WERI-Rb-1 (cell line): ENCODE data around the gene ZMAT5.

Experiments
- DNase-seq: peaks from one replicate; pipeline ENCODE4 v3.0.0-alpha.2; 2020
- H3K27ac ChIP-seq: fragments of 250-450 bp; sonication (Bioruptor Pico); 2 replicates; pipeline ENCODE4 v1.5.1; 2020; ENCODE audit warnings: mild to moderate bottlenecking, moderate library complexity
- H3K27me3 ChIP-seq: fragments of 250-450 bp; sonication (Bioruptor Pico); 2 replicates; pipeline ENCODE4 v1.5.1; 2021; ENCODE audit warnings: mild to moderate bottlenecking, low read depth, moderate library complexity; ENCODE audit not compliant: insufficient read depth, severe bottlenecking
- H3K36me3 ChIP-seq: fragments of 250-450 bp; sonication (Bioruptor Pico); 2 replicates; pipeline ENCODE4 v1.5.1; 2020; ENCODE audit warnings: mild to moderate bottlenecking, moderate library complexity
- H3K4me3 ChIP-seq: 2 replicates; pipeline ENCODE4 v1.5.1; 2011; ENCODE audit warnings: low read depth, mild to moderate bottlenecking, control low read depth, low read length
- H3K9me3 ChIP-seq: fragments of 250-450 bp; sonication (Bioruptor Pico); 2 replicates; pipeline ENCODE4 v1.5.1; 2021; ENCODE audit warnings: mild to moderate bottlenecking, moderate library complexity; ENCODE audit not compliant: severe bottlenecking
- TF ChIP-seq, protein P1 (sequence below): IDR thresholded peaks from 2 replicates; pipeline ENCODE4 v1.5.1; 2011; ENCODE audit warnings: low read depth, mild to moderate bottlenecking, control low read depth, inconsistent platforms, low read length

Gene ZMAT5

DNA sequence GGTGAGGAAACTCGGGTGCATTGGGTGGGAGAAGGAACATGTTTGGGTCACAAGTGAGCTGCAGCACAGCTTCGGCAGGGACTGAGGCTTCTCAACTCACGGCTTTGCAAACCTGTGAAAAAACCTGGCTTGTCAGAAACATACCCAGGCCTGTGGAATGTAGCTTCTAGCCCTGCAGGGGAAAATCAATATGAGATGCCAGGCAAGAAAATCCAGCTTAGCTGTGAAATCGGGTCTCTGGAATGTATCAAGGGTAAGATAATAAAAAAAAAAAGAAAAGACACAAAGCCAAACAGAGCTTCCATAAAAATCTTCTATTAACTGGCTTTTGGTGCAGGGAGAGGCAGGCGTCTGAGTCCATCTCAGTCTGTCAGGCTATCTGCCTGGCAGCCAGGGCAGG, 28.9 kb upstream of the ZMAT5 start:
- Histone ChIP-seq H3K27me3 (no peaks in the 10 kb centered on the region), H3K4me3 (no peak overlapping the region), H3K9me3 (no peaks in the 10 kb centered on the region), H3K27ac (no peak overlapping the region), H3K36me3 (peaks cover 45% of the 10 kb centered on the region)
- no peak for DNase-seq
- TF ChIP-seq, protein P1, sequence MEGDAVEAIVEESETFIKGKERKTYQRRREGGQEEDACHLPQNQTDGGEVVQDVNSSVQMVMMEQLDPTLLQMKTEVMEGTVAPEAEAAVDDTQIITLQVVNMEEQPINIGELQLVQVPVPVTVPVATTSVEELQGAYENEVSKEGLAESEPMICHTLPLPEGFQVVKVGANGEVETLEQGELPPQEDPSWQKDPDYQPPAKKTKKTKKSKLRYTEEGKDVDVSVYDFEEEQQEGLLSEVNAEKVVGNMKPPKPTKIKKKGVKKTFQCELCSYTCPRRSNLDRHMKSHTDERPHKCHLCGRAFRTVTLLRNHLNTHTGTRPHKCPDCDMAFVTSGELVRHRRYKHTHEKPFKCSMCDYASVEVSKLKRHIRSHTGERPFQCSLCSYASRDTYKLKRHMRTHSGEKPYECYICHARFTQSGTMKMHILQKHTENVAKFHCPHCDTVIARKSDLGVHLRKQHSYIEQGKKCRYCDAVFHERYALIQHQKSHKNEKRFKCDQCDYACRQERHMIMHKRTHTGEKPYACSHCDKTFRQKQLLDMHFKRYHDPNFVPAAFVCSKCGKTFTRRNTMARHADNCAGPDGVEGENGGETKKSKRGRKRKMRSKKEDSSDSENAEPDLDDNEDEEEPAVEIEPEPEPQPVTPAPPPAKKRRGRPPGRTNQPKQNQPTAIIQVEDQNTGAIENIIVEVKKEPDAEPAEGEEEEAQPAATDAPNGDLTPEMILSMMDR: no peak

DNA sequence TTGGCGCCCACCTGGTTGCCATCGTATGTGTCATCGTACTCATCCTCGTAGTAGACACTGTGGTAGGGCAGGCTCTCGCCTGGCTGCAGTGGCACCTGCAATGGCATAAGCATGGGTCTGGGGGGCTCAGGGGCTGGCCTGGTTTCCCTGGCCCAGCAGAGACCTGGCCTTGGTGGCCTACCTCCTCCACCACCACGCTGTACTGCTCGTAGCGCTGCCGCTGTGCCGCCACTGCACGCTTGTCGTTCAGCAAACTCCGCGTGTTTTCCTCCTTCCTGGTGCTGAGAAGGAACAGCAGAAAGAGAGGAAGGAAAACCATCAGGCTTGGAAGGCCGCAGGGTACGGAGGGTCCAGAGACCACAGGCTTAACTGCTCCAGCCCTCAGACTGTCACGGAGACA, 26.6 kb upstream of the ZMAT5 start:
- Histone ChIP-seq H3K27me3 (no peaks in the 10 kb centered on the region), H3K4me3 (no peak overlapping the region), H3K27ac (no peak overlapping the region), H3K36me3 (peaks cover 43% of the 10 kb centered on the region), H3K9me3 (no peaks in the 10 kb centered on the region)
- no peak for DNase-seq
- TF ChIP-seq, protein P1: no peak

DNA sequence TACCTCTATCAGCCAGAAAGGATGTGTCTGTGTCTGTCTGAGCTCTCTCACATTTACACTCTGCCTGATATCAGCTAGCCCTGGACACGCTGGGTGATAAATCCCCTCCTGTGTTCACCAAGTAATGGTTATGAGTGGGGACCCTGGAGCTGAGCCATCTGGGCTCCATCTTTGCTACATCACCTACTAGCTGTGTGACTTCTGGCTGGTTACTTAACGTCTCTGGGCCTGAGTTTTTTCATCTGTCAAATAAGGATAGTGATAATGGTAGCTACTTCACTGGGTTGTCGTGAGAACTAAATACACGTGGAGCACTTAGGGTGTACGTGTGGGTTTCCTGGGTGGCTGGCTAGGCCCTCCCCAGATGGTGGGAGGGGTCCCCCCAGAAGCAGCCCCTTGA, 23.3 kb upstream of the ZMAT5 start:
- Histone ChIP-seq H3K27ac (no peak overlapping the region), H3K36me3 (peaks cover 44% of the 10 kb centered on the region), H3K9me3 (no peaks in the 10 kb centered on the region), H3K4me3 (no peak overlapping the region), H3K27me3 (no peaks in the 10 kb centered on the region)
- no peak for DNase-seq
- TF ChIP-seq, protein P1: no peak

DNA sequence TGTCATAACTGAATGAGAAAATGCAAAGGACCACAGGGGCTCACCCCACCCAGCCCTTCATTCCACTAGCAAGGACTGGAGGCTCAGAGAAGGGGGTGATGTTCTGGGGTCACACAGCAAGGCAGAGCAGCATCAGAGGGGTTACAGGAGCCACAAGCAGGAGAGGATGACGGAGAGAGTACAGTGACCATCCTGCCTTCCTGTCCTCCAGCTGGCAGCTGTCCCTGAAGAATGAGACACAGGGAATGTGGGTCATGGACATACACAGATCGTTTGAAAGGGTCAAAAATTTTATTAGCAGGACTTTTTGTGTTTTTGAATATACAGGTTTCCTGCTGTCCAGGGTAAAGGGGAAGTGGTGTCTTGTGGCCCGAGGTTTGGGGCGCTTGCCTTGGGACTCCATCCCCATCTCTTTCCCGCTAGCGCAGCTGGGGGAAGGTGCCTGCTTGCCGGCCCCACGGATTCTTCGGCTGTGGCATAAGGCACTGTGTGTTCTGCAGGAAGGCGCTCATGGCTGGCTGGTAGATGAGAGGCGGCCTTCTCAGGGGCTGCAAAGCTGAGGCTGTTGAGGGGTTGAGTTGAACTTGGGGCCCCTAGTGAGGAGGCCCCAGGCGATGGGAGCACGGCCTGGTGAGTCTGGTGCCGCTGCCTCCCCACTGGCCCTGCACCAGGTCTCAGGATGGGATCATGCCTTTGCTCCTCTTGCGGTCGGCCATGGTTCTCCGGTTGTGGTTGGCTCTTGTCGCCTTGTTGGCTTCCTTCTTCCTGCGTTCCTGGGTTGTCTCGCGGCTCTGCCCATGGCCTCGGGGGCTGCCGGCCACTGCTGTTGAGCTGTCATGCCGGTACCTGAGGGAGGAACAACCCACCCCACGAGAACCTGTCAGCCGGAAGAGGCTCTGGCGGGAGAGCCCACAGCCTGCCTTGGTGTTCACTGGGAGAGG, 21.8 kb upstream of the ZMAT5 start:
- TF ChIP-seq, protein P1: no peak
- H3K36me3 ChIP-seq: peaks cover 44% of the 10 kb centered on the region
- DNase-seq: no peak
- no peak overlapping the region for H3K4me3 ChIP-seq
- H3K27me3 ChIP-seq: no peaks in the 10 kb centered on the region
- no peaks in the 10 kb centered on the region for H3K9me3 ChIP-seq
- no peak overlapping the region for H3K27ac ChIP-seq

DNA sequence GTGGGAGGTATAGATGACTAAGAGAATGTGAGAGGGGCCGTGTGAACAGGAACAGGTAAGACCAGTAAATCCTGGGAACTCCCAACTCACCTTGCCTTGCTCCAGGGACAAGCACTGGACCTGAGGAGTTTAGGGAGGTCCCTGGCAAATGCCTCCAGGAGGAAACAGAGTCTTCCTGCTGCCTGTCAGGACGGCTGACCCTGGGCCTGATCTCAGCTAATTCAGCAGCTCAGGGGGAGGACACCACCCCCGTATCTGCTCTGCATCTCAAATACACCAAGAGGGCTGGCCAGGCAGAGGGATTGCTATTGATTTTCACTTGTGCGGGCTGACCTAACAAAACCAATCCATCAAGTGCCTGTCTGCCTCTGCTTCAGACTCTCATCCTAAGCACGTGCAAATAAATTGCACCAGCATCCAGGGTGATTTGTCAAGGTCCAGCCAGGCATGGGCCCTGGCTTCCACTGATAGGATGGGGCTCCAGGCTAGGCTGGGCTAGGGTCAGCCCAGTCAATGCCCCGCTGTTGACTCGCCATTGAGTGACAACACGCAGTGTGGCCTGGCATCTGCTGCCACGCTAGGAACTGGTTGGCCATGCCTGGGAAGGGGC, 20.7 kb upstream of the ZMAT5 start:
- H3K27me3 ChIP-seq: no peaks in the 10 kb centered on the region
- H3K9me3 ChIP-seq: no peaks in the 10 kb centered on the region
- DNase-seq: peak; percentile 38
- TF ChIP-seq, protein P1: no peak
- H3K27ac ChIP-seq: no peak overlapping the region
- peaks cover 43% of the 10 kb centered on the region for H3K36me3 ChIP-seq
- no peak overlapping the region for H3K4me3 ChIP-seq
